ENCODE data around the gene NACAD.
"Not testable (repeated sequence)": the region's sequence is repeated elsewhere in the genome, so short reads cannot be mapped to it uniquely, and the experiment has no call there.

Gene NACAD

DNA sequence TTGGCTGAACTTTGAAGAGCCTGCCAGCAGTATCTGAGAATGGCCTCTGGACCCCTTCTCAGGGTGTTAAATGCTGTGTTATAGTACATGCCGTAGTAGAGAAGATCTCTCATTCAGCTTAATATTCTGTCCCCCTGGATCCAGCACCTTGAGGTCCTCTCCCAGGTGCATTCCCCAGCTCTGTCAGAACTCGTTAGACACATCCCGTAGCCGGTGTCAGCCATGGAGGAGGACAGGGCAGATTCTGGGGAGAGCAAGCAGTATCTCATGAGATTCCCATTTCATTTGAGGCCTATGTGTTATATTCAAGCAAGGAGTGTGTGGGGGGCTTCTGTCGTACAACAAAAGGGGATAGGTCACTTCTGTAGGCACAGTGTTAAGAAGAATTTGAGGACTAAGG lies 34.8 kb downstream of the NACAD start:
- DNase-seq (ENCODE audit: low read depth): no peak

DNA sequence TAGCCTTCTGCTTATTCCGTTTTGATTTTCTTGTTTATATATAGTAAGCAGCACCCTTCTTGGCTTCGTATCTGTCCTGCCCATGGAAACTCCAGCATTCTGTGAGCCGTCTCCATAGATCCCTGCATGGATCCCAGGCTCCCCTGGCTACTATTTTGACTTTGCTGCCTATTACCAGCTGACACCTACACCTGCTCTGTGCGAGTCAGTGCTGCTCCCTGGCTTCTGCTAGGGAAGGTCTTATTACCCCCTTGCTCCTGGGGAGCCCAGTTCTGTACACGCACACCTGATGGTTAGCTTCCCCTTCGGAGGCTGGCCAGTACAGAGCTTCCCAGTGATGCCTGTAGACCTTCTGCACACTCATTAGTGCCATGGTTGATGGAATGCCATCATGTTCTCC lies 35.4 kb downstream of the NACAD start:
- no peak for DNase-seq (ENCODE audit: low read depth)

DNA sequence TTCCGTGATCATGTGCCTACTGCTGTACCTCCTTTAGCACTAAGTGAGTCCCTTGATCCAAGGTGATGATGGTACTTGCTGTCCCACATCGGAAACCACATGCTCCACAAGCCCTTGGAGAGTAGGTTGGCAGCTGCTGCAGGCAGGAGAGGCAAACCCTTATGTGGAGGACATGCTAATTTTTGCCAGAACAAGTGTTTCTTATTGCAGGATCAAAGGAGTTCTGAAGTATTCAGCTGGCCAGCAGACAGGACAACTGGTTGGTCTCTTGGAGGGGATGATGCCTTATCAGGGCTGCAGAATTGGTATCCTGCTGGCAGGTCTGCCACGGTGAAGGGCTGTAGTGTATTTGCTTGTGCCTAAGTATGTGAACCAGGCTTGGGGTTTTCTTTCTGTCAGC lies 36.8 kb downstream of the NACAD start:
- DNase-seq (ENCODE audit: low read depth): no peak

DNA sequence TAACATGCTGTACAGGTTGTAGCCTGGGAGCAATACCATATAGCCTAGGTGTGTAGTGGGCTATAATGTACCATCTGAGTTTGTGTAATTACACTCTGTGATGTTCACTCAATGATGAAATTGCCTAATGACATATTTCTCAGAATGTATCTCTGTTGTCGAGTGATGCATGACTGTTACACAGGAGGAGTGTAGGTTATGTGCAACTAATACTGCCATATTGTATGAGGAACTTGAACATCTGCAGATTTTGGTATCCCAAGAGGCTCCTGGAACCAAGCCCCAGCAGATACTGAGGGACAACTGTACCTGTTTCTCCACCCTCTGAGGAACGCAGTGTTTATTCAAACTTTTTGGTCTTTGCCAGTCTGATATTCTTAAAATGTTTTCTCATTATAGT lies 38.6 kb downstream of the NACAD start:
- no peak for DNase-seq (ENCODE audit: low read depth)

DNA sequence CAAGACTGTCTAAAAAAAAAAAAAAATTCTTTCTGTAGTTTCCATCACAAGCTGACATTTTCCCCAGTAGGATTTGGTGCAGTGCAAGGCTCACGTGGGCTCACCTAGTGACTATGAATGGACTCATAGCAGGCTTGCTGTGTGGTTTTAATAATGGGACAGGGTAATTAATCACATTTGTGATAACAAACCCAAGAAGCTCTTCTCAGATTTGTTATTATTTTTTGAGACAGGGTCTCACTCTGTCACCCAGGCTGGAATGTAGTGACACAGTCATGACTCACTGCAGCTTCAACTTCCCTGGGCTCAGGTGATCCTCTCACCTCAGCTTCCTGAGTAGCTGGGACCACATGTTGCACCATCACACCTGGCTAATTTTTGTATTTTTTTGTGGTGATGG lies 40.0 kb downstream of the NACAD start:
- no peak for DNase-seq (ENCODE audit: low read depth)

DNA sequence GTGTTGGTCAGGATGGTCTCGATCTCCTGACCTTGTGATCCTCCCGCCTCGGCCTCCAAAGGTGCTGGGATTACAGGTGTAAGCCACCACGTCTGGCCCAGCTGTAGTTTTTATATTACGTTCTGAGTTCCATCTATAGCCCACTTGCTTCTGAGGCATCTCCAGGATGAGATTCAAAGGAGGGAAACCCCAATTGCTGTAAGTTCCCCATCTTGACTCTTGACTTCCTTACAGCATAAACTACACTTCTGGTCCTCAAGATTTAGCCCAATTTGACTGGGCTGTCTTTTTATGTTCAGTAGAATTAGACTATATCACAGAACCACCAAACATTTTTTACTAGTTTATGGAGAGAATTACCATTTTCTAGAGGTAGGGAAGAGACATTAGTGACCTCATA lies 44.4 kb downstream of the NACAD start:
- DNase-seq (ENCODE audit: low read depth): no peak

DNA sequence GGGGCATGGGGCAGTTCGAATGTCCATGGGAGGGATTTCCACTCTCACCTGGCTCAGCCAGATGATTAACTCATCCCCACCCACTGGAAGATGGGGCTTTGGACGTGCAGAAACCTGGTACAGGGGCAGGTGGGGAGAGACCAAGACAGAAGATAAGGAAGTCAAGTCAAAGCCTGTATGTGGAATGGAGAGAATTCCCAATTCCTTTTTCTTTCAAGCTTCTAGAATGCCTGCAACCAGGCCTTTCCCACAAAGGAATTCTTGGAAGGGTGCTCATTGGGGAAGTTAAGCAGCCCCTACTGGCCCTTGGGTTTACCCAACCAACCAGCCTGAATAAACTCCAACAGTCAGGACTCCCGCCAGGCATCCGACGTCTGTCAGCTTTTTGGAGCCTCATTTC lies 49.7 kb downstream of the NACAD start:
- DNase-seq (ENCODE audit: low read depth): no peak

DNA sequence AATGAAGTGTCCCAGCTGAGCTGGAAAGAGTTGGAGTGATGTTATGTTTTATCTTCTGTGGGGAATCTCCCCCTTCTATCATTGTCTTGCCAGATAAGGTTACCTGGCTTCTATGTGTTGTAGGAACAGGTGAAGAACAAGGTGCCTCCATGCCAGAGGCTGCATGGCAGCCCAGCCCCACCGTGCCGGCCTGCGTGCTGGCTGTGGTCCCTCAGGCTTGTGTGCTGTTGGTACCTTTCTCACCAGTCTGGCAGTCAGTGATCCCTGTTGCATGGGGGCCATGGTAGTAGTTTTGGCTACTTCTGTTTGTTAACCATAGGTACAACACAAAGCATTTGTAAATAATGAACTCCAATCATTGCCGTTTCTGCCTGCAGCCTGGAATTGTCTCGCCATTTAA lies 50.9 kb downstream of the NACAD start:
- no peak for DNase-seq (ENCODE audit: low read depth)

DNA sequence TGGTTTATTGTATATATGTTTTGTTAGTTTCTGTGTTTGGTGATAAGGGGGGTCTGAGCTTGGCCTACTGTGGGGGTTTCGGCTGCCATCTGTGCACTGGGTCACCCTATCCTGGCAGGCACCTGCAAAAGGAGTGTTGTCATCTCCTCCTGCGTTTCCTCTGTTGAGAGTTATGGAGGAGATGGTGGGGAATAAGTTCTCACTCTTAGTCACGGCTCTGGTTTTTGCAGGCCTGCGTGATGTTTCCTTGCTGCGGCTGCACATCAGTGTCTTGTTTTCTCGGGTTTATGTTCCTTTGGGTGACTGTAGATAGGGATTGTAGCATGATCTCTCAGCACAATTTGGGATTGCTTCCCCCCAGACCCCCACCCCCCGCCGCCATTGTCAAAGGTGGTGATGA lies 52.0 kb downstream of the NACAD start:
- DNase-seq (ENCODE audit: low read depth): no peak

DNA sequence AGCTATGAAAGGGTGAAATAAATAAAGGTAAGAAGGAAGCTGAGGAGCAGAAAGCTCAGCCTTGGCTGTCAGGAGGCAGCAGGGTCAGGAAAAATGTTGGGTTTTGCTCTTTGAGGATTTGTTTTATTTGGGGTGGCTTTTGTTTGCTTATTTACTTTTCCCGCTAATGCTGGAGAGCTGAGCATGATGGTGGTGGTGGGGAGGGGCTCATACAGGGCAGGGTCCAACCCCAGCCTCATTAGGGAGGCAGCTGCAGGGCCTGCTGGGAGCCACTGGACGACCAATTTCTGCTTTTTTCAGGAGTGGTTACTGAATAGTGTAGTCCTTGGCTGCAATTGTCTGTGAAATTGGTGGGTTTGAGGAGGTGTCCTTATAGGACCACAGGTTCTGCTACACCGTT lies 52.5 kb downstream of the NACAD start:
- no peak for DNase-seq (ENCODE audit: low read depth)

DNA sequence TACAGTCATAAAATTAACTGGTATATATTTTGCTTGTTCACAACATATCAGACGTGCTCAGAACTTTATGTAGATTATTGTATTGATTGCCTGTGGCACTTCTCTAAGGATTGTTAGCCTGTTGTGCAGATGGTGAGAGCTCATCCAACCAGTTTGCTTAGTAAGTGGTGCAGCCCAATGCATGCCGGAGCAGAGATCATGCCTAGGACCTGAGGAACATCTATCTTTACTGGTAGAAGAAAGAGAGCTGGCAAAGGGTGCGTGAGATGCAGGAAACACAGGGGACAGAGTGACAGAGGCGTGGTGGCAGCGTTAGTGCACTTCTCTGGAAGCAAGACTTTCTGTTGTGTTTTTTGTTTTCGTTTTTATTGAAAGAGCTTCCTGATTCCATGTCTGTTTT lies 52.9 kb downstream of the NACAD start:
- DNase-seq (ENCODE audit: low read depth): no peak

DNA sequence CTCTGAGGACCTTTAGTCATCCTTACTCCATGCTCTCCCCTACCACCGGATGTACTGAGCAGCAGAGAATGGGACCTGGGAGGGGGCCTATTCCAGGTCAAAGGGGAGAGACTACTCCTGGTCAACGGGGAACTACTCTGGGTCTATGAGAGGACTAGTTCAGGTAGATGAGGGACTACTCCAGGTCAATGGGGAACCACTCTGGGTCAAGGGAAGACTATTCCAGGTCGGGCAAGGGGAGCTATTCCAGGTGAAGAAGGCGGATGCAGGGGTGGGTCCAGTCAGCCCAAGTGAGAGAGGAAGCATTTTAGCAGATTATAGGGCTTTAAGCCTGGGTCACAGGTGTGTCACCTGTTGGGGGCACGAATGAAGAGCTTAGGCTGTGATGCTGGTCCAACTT lies 53.4 kb downstream of the NACAD start:
- no peak for DNase-seq (ENCODE audit: low read depth)

DNA sequence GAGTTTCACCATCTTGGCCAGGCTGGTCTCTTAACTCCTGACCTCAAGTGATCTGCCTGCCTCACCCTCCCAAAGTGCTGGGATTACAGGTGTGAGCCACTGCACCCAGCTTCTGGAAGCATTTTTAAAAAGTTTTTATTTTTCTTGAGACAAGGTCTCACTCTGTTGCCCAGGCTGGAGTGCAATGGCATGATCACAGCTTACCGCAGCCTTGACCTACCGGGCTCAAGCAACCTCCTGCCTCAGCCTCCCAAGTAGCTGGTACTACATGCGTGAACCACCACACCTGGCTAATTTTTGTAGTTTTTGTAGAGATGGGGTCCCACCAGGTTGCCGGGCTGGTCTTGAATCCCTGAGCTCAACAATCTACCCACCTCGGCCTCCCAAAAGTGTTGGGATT lies 54.1 kb downstream of the NACAD start:
- not testable (repeated sequence) for DNase-seq (ENCODE audit: low read depth)

DNA sequence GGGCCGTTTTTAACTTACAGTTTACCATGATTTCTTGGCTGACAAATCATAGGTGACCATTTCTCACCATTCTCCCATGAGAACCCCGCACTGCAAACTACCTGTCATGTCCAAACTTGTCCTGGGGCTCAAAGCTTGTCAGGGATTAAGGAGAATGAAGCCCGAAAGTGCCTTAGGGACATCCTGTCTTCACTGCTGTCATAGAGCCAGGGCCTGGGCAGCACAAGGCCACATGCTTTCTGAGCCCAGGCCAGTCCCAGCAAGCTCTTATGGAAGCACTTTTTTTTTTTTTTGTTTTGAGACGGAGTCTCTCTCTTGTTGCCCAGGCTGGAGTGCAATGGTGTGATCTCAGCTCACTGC lies 54.9 kb downstream of the NACAD start:
- no peak for DNase-seq (ENCODE audit: low read depth)

DNA sequence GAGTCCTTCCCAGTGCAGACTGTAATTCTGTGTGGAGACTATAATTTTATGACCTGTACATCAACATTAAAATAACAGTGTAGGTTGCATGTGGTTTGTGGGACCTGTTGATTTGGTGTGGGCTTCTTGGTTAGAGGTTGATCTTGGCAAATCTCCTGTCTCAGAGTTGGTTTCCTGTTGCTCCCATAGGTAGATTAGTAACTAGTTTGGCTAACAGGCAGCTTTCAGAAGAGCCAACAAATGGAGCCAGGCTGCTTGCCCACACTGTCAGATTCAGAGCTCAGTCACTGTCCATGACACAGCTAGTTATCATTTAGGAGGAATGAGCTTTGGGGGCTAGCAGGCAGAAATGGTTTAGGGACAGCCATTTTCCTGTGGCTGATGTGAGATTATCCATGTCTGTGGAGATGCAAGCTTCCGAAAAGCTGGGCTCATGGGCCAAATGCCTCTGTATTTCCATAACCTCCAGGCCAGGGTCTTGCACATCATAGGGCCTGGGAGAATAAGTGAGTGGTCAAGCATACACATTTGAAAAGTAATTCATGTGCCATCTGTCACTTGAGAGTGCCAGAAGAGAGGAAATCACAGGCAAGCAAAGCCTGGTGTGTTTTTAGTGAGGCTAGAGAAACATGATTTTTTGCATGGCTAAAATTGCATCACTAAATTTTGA lies 55.4 kb downstream of the NACAD start:
- no peak for DNase-seq (ENCODE audit: low read depth)

DNA sequence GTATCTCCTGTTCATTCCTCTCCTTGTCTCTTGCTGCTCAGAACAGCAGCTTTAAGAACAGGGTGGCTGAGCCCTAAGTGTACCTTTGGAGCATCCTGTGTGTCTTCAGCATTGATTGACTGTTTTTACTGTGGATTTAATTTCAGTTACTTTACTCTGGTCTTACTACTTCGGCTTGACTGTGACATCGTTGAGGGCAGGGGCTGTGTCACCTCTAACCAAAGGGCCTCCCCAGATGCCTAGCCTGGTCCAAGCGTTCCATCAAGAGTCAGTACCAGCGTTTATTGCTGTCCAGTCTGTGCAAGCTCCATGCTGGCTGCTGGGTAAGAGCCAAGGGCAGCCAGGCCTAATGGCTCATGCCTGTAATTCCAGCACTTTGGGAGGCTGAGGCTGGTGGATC lies 56.3 kb downstream of the NACAD start:
- DNase-seq (ENCODE audit: low read depth): no peak

DNA sequence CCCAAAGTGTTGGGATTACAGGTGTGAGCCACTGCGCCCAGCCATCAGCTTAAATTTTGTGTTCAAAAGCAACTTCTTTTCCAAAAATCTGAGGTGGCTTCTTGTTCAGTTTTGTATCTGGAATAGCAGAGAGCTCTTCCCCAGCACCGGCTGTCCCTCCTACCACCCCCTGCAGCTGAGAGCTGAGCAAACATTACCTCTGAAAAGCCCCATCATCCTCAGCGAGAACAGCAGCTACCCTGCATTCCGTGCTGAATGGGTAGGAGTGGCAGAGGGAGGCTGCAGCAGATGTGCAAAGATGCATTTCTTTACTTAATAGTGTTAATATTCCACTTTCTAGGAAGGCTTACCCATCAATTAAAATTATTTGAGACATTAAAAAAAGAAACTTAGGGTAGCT lies 56.9 kb downstream of the NACAD start:
- no peak for DNase-seq (ENCODE audit: low read depth)

All from activated T-cell treated with anti-CD3 and anti-CD28 coated beads for 1 hour (primary cell).